CD4-positive, alpha-beta T cell treated with Interleukin-10 for 1 hour (primary cell): ENCODE data around the gene OLFM1.

ENCODE experiments used
- DNase-seq: peaks from one replicate; pipeline ENCODE4 v3.0.0-alpha.2; 2020

The OLFM1 gene

GRCh38 chr9:135091545-135091944, 4.1 kb downstream of the OLFM1 start:
- no peak for DNase-seq

GRCh38 chr9:135093111-135093510, 5.6 kb downstream of the OLFM1 start:
- DNase-seq = no peak

- DNase-seq = no peak
These were observed 6.6 kb downstream of the OLFM1 start for GRCh38 chr9:135093911-135094584.

GRCh38 chr9:135095470-135096407, 8.3 kb downstream of the OLFM1 start:
- no peak for DNase-seq

- no peak for DNase-seq
These were observed 9.0 kb downstream of the OLFM1 start for GRCh38 chr9:135096408-135096895.

- DNase-seq = no peak
These were observed 11.1 kb downstream of the OLFM1 start for GRCh38 chr9:135098400-135099105.

- no peak for DNase-seq
These were observed 12.1 kb downstream of the OLFM1 start for GRCh38 chr9:135099574-135099973.

- no peak for DNase-seq
These were observed 12.8 kb downstream of the OLFM1 start for GRCh38 chr9:135100241-135100681.

- DNase-seq = no peak
These were observed 13.4 kb downstream of the OLFM1 start for GRCh38 chr9:135100725-135101410.

GRCh38 chr9:135101486-135101885, 14.0 kb downstream of the OLFM1 start:
- no peak for DNase-seq

GRCh38 chr9:135101926-135102325, 14.5 kb downstream of the OLFM1 start:
- DNase-seq = no peak

- no peak for DNase-seq
These were observed 14.9 kb downstream of the OLFM1 start for GRCh38 chr9:135102331-135102730.

- no peak for DNase-seq
These were observed 15.6 kb downstream of the OLFM1 start for GRCh38 chr9:135103001-135103446.

- no peak for DNase-seq
These were observed 16.6 kb downstream of the OLFM1 start for GRCh38 chr9:135103931-135104639.

- DNase-seq = no peak
These were observed 17.3 kb downstream of the OLFM1 start for GRCh38 chr9:135104761-135105160.

- no peak for DNase-seq
These were observed 17.8 kb downstream of the OLFM1 start for GRCh38 chr9:135105211-135105745.

GRCh38 chr9:135105938-135106491, 18.5 kb downstream of the OLFM1 start:
- DNase-seq = no peak

GRCh38 chr9:135106551-135107270, 19.2 kb downstream of the OLFM1 start:
- no peak for DNase-seq

- DNase-seq = no peak
These were observed 20.2 kb downstream of the OLFM1 start for GRCh38 chr9:135107581-135108235.
